HG02852 (cell line): ENCODE results near the gene SLC25A13.
"Not testable (repeated sequence)": the region's sequence is repeated elsewhere in the genome, so short reads cannot be mapped to it uniquely, and the experiment has no call there.

ENCODE experiments used
- ATAC-seq: cut with Tn5 transposase; IDR thresholded peaks from one replicate; pipeline ENCODE4 v1.9.1; 2021; ENCODE audit warnings: mild to moderate bottlenecking, moderate library complexity; ENCODE audit not compliant: unreplicated experiment

Gene SLC25A13, protein sequence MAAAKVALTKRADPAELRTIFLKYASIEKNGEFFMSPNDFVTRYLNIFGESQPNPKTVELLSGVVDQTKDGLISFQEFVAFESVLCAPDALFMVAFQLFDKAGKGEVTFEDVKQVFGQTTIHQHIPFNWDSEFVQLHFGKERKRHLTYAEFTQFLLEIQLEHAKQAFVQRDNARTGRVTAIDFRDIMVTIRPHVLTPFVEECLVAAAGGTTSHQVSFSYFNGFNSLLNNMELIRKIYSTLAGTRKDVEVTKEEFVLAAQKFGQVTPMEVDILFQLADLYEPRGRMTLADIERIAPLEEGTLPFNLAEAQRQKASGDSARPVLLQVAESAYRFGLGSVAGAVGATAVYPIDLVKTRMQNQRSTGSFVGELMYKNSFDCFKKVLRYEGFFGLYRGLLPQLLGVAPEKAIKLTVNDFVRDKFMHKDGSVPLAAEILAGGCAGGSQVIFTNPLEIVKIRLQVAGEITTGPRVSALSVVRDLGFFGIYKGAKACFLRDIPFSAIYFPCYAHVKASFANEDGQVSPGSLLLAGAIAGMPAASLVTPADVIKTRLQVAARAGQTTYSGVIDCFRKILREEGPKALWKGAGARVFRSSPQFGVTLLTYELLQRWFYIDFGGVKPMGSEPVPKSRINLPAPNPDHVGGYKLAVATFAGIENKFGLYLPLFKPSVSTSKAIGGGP

GRCh38 chr7:96321658-96322372, at the start of gene SLC25A13:
Gene SLC25A13, minus strand, starts transcription at chr7:96322098. Its CDS starts 142 bp downstream, at chr7:96321956.
- peak; percentile 79 for ATAC-seq

GRCh38 chr7:96365916-96366315, 44.0 kb upstream of the SLC25A13 start:
- ATAC-seq = not testable (repeated sequence)

DNA sequence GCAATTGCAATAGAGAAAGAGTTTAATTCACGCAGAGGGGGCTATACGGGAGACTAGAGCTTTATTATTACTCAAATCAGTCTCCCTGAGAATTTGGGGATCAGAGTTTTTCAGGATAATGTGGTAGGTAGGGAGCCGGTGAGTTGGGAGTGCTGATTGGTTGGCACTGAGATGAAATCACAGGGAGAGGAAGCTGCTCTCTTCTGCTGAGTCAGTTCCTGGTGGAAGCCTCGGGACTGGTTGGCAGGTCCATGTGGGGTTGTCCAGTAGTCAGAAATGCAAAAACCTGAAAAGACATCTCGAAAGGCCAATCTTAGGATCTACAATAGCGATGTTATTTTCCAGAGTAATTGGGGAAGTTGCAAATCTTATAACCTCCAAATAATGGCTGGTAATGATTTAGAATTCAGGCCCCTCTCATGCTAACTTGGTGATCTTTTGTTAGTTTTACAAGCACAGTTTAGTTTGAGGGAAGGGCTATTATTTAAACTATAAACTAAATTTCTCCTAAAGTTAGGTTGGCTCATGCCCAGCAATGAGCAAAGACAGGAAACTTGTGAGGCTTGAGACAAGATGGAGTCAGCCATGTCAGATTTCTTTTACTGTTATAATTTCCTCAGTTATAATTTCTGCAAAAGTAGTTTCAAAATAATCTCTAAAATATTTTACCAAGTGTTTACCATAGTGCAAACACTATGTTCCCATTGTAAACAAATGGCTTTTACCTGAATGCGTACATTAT, 39.4 kb upstream of the SLC25A13 start:
- ATAC-seq = no peak

DNA sequence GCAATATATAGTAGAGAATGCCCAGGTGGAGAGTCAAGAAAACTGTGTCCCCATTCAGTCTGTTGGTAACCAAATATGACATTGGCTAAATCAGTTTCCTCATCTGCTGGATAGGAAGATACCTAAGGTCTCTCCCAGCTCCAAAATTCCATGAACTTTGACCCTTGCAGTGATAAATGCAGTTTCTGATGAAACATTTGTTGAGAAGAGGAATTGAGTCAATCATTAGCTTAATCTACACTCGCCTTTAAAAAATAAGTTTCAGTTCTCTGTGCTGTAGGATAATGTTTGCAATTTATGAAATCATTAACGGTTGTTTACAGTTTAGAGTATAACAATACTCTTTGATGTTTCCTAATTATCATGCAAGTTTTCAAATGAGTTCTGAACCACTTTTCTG, 38.0 kb upstream of the SLC25A13 start:
- ATAC-seq = no peak

DNA sequence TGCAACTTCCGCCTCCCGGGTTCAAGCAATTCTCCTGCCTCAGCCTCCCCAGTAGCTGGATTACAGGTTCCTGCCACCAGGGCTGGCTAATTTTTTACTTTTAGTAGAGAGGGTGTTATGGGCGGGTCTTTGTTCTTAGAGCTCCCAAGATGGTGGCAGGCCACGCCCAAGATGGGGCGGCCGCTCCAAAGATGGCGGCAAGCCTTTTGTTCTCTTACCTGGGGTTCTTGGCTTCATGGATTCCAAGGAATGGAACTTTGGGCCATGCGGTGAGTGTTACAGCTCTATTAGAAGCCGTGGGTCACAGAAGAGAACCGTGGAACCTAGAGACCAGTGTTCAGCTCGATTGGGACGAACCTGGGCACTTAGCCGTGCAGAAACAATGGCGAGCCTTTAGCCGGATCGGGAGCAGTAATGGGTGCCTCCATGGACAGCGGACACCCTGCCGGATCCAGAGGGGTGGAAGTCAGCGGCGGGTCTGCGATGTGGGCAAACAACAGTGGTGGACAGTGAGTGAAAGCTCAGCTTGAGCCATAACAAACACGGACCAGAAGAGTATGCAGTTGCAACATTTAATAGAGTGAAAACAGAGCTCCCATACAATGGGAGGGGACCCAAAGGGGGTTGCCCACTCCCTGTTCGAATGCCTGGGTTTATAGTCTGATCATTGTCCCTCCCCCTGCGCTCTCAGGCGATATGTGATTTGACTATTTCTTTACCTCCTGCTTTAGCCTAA, 36.5 kb upstream of the SLC25A13 start:
- ATAC-seq = not testable (repeated sequence)

GRCh38 chr7:96355990-96356506, 34.1 kb upstream of the SLC25A13 start:
- ATAC-seq = no peak

DNA sequence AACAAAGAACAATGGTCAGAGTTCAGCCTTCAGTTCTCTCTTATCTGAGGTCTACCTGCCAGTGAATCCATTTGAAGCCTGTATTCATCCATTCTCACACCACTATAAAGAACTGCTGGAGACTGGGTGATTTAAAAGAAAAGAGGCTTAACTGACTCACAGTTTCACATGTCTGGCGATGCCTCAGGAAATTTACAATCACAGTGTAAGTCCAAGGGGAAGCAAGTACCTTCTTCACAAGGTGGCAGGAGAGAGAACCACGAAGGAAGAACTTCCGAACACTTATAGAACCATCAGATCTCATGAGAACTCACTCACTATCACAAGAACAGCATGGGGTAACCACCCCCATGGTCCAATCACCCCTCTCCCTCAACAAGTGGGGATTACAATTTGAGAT, 33.0 kb upstream of the SLC25A13 start:
- no peak for ATAC-seq

- ATAC-seq = no peak
Measured at GRCh38 chr7:96349572-96349971, 27.7 kb upstream of the SLC25A13 start.

- ATAC-seq = no peak
Measured at GRCh38 chr7:96347471-96347870, 25.6 kb upstream of the SLC25A13 start.

DNA sequence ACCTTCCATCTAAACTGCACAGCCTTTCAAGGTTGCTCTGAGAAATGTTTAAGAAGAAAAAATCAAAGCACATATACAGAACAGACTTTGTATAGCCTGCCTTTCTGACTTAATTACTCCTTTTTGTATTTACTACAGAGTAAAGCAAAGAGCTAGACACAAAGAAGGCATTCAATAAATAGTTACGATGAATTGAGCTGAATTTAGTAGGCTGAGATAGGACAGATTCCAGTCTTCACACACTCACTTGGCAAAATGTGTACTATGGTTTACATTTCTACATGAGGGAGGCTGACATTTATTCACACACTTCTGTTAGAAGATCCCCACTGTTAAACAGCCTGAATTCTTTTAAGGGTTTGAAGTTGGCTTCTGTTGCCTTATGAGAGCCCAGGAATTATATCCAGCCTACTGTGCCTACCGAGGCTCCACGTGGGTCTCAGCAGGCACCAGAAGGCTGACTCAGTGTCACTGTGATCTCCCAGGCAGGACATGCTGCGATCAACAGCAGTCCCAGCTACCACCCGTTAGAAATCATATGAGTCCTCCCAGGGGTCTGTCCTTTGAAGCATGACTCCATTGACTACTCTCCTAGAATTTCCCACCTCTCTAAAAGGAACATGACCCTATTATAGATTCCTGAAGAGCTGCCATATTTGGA, 24.5 kb upstream of the SLC25A13 start:
- no peak for ATAC-seq

DNA sequence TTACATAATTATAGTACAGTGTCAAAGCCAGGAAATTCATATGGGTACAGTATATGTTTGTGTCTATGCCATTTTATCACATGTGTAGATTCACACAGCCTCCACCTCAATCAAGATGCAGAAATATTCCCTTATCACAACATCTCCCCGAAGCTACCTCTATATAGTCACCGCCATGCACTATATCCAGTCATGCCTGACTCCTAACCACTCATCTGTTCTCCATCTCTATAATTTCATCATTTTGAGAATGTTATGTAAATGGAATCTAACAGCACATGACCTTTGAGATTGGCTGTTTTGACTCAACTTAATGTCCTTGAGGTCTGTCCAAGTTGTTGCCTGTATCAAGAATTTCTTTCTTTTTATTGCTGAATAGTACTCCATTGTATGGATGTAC, 22.3 kb upstream of the SLC25A13 start:
- ATAC-seq = peak; percentile 76

DNA sequence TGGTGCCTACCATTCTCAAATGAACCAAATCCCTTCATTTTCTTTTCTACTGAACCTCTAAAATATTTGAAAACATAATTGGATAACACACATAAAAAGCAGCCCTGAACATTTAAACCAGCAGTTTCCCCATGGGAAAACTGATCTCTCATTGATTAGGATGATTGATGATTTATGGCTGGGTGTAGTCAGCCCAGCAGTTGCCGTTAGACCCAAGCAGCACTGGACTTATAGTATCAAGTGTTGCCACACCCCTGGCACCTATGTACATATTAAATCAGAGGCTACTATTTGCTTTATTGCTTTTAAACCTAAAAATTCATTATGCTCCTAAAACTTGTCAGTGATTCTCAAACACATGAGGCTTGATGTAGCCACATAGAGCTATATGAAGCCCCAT, 20.2 kb upstream of the SLC25A13 start:
- no peak for ATAC-seq

DNA sequence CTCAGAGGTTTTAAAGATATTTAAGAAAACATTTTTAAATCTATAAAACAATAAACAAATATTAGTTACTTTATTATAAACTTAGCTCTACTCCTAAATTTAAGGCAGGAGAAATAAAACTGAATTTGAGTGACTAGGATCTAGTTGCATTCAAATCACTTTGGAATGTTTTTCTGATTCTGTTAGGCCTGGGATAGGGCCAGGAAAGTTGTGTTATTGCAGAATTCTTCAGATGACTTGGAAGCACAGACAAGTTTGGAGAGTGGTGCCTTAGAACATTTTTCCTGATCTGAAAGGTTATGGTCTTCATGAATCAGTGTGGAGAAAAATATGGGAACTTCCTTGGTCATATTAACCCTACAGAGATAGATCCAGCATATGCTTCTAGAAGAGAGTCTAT, 15.6 kb upstream of the SLC25A13 start:
- no peak for ATAC-seq

DNA sequence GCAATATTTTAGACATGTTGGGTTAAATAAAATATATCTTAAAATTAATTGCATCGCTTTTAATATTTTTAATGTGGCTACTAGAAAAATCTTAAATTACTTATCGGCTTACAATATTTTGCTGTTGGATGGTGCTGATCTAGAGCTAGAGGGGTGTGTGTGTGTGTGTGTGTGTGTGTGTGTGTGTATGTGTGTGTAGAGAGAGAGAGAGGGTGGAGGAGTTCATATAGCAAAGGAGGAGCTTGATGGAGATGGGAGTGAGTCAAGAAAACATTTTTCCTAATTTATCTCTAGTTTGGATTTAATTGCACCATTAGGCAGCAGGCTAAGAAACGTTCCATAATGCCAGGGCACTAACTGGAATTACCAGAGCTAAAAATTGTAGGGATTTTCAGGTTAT, 10.4 kb upstream of the SLC25A13 start:
- no peak for ATAC-seq

GRCh38 chr7:96331775-96332174, 9.9 kb upstream of the SLC25A13 start:
- ATAC-seq = no peak

DNA sequence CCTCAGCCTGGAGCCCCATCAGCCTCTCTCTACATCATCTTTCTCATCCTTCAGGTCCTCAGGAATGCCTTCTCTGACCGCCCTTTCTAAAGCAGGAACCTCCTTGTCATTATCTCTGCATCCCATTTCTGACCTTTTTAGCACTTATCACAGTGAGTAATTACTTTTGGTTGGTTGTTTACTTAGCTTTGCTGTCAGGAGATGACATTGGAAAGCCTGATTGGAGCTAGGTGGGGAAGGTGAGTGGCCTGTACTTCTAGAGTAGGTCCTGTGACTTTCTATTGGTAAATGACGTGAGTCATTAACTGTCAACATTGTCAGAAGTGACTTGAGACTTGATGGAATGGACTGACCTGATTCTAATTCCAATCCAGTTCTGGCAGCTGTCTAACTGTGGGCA, 9.3 kb upstream of the SLC25A13 start:
- ATAC-seq = no peak

DNA sequence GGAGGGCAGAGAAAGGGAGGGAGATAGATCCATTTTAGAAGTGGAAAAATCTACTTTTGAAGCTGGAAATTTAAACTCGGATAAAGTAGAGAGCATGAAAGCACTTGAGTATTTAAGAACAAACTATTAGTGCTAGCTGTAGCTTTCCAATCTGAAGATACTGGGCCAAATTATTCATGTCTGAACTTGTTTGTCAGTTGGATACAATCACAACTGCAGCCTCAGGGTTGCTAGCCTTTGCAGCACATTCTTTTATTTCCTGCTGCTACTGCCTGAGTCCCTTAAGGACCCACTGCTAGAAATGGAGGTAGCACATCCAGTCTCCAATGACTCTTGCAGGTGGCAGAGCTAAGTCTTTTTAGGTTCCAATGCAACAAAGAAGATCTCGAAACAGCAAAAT, 8.3 kb upstream of the SLC25A13 start:
- ATAC-seq = no peak

GRCh38 chr7:96329241-96329640, 7.3 kb upstream of the SLC25A13 start:
- no peak for ATAC-seq

DNA sequence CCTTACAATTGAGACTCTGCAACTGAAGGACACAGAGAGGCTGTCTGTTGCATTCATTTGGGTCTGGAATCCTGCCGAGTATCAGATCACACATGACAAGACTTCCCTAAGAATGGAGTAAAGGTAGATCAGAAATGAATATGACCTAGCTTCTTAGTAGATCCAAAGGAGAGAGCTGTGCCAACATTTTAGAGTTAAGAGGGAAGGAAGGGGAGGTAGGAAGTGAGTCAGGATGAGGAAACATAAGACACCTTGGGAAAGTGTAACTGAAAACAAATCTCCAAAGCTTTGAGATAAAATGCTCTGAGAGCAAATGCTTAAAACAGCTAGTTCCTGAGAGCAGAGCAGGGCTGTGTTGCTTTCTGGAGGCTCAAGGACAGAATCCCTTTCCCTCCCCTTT, 6.1 kb upstream of the SLC25A13 start:
- no peak for ATAC-seq

GRCh38 chr7:96327429-96327828, 5.5 kb upstream of the SLC25A13 start:
- ATAC-seq = no peak
